Ureter (tissue), 1 donor: ENCODE results near the gene RNF4. TPM values are rescaled to one million over a fixed set of nuclear protein-coding genes. Genes with fewer than 3 reads are reported as not detected.
"Not testable (repeated sequence)": the region's sequence is repeated elsewhere in the genome, so short reads cannot be mapped to it uniquely, and the experiment has no call there.

Experiments used
- DNase-seq: peaks from one replicate; pipeline ENCODE4 v3.0.0-alpha.2; 2020; ENCODE audit warnings: low spot score
- total RNA-seq: library from RNA; stranded (reverse); gene quantifications from one replicate; pipeline ENCODE4 v1.2.4, GENCODE V29; 2023
- donor health status: DM: yes; HTN: yes; CAD: no.

The RNF4 gene
- total RNA-seq, 1 donor from 2014 or later, result 76.9 TPM

DNA sequence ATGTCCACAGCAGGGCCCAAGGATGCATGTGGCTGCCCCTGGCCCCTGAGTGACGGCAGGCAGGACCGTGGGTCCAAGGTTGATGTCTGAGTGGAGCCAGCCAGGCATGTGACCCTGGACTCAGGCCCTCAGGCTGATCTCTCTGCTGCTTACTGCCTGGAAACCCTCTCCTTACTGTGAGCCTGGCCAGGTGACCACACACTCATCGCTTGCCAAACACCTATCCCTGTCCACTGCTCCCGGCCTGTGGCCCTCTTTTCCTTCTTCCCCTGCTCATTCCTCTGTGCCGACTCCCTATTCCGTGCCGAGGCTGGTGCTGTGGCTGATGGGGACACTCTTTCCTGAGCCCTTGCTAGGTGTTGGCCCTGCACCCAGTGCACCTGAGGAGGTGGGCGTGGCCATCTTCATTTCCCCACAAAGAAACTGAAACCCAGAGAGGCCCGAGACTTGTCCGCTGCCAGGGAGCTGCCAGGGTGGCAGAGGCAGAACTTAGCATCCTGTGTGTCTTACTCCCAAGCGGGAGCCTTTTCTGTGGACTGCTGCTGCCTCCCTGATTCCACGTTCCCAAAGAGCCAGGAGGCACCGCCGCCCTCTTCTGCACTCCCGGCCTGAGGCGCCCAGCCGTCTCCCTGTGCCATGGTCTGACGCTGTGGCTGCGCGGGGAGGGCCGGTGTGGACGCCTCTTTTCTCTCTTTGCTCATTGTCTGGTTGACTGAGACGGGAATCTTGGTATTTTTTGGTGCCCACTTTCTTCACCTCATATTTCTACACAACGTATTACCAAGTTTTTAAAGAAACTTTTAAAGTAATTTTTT lies 11.2 kb upstream of the RNF4 start:
- no peak for DNase-seq

DNA sequence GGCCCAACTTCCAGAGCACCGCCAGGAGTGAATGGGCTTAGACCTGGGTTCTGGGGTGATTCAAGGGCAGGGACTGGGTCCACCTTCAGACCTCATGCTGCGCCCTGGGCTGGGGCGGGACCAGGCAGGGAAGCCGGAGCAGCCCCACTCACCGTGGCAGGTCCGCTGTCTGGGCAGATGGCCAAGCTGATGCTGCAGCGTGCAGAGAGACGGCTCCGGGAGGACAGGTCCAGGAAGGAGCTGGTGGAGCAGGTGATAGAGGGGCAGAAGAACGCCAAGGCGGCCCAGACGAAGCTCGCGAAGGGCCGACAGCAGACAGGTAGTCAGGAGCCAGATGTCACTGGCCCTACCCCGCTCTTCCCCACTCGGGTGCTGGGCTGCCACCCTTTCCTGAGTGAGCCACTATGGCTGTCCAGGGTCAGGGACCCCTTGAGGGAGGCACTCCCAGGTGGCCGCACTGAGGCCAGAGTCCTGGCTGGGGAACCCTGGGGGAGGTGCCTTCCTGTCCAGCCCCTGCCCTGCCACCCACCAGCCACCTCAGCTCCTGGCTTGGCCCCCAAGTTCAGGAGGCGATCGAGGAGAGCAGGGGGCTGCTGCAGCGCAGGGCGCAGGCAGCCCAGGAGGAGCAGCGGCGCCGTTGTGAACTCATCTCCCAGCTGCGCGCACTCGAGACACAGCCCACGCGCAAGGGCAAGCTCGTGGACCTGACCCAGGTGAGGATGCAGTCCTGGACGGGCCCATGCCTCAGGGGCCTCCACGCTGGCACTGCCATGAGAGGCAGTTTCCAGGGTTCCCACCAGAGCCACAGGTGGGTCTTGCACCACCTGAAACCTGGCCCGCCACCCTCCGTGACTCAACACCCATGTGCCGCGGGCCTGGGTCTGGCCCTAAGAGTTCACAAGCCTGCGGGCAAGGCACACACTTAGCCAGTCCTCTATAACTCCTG lies 10.1 kb upstream of the RNF4 start:
- no peak for DNase-seq

DNA sequence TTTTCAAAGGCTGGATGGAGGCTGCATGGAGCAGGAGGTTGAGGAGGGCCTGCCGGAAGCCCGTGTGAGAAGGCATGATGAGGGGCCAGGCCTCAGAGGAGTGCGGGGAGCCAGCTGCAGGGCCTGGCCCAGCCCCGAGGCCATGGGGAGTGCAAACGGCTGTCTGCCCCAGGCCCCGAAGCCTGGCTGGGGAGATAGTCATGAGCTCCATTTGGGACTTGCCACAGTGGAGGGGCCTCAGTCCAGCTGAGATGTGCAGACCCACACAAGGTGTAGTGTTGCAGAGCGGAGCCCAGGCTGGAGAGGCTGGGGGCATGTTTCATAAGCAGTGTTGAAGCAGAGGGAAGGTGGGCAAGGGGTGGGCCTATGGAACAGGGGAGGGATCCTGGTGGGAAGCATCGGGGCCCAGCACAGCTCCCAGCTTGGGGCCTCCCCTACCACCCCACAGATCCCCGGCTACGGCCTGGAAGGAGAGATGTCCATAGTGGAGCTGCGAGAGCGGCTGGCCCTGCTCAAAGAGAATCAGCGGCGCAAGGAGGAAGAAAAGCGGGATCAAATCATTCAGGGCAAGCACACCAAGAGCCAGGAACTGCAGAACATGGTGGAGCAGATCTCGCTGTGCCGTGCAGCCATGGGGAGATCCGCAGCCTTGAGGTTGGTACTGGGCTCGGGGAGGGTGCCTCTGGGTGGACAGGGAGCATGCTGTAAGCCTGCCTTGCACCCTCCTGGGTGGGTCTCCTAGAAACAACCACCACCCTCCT lies 9.1 kb upstream of the RNF4 start:
- DNase-seq, result no peak

- DNase-seq, result no peak
Measured at GRCh38 chr4:2461246-2461960, 7.5 kb upstream of the RNF4 start.

- DNase-seq, result peak; percentile 61
Measured at GRCh38 chr4:2462218-2462991, 6.5 kb upstream of the RNF4 start.

DNA sequence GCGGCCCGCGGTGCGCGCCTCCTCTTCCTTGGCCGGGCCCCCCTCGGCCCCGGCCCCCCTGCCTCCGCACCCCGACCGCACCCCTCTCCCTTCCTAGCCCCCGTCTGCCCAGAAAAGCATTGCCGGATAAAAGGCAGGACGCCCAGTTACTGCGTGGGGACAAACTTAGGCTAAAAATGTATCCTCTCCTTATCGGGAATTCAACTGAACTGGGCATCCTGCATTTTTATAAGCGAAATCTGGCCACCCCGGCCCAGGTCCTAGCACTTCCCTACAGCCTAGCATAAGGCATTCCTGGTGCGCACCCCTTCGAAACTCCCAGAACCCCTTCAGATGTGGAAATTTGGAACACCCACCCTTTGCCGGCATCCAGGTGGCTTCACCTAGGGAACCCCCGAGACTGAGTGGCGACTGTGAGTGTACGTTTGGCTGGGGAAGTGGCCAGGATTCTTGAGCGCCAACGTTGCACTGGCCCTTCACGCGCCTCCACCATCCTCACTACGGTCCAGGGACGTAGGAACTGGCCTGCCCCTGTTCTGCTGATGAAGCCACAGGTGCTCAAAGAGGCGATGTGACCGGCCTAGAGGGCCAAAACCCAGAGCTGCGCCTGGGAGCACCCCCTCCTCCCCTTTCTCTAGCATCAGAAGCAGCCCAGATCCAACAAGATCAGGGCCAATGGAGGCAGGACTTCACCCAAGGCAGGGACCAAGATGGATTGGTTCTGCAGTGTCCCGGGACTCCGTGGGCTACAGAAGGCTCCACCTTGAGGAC lies 5.7 kb upstream of the RNF4 start:
- no peak for DNase-seq

- no peak for DNase-seq
Measured at GRCh38 chr4:2465032-2465431, 3.9 kb upstream of the RNF4 start.

- DNase-seq, result not testable (repeated sequence)
Measured at GRCh38 chr4:2465544-2465943, 3.4 kb upstream of the RNF4 start.

DNA sequence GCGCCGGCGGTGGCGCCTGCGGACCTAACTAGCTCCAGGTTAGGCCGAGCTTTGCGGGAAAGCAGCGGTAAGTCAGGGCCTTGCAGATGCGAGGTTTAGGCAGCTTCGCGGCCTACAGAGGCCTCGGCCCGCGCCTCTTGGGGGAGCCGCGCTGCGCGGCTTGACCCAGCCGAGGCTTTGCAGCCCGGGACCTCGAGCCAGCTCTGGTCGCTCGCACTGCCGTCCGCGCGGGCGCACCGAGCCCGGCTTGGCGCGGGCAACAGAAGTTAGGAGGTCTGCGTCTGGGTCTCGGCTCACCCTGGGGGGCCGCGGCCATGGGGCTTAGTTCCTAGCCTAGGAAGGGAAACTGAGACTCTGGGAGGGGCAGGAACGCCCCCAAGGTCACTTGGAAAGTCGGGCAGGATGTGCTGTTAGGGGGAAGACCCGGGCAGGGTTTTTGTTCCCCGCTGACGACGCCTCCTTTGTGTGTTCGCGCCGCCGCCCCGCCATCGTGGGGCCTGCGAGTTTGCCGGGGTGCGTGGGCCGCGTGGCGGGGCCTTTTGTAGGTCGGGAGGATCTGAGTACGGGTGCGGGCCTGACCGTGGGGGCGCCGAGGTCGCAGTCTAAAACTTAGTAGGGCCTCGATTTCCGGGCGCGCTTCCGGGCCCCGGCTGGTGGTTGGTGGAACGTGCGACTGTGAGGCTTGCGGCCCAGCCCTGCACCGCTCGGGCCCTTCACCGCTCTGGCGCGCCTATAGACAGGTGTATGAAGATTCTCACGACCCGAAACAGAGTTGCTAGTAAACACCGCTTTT lies 482 bp downstream of the RNF4 start:
- DNase-seq, result peak; percentile 59

DNA sequence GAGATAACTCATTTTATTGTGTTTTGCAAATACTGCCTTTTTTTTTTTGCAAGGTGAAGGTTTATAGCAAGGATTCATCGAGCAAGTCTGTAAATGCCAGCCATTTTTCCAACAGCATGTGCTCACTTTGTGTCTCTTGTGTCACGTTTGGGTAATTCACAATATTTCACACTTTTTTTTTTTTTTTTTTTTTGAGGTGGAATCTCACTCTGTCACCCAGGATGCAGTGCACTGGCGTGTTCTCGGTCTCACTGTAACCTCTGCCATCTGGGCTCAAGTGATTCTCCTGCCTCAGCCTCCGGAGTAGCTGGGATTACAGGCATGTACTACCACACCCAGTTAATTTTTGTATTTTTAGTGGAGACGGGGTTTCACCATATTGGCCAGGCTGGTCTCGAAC lies 1.9 kb downstream of the RNF4 start:
- no peak for DNase-seq

DNA sequence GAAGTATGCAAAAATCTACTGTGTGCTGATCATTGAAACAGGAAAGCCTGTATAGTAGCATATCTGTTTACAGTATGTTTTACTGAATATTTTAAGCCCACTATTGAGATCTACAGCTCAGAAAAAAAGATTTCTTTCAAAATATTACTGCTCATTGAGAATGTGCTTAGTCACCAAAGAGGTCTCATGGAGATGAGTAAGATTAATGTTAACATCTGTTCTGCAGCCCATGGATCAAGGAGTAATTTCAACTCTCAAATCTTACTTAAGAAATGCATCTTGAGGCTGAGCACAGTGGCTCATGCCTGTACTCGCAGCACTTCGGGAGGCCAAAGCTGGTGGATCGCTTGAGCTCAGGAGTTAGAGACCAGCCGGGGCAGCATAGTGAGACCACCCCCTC lies 3.3 kb downstream of the RNF4 start:
- no peak for DNase-seq

DNA sequence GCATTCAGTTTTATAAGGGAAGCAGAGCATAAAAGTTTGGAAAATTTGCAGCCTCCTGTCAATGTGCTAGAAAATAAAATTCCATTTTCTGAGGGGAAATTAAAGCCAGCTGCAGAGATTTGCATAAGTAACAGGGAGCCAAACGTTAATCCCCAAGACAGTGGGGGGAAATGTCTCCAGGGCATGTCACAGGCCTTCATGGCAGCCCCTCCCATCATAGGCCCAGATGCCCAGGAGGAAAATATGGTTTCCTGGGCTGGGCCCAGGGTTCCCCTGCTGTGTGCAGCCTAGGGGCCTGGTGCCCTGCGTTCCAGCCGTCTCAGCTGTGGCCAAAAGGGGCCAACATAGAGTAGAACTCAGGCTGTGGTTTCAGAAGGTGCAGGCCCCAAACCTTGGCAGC lies 9.3 kb downstream of the RNF4 start:
- no peak for DNase-seq

- no peak for DNase-seq
Measured at GRCh38 chr4:2480649-2481048, 11.7 kb downstream of the RNF4 start.

DNA sequence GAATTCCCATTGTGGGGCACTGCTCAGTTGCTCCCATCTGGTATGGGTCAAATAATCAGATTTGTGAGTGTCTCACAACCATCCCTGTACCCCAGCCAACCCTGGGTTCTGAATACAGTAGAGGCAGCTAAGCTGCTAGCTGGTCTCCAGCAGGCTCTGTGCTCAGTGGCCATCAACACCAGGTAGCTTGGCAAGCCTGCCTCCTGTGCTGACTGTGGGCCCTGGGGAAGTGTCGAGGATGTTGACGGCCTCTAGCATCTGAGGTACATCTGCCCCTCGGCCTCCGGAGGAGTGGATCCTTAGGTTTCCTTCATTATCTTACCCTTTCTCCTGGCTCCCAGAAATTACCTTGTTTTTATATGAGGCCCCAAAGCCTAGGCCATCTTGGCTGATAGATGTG lies 13.3 kb downstream of the RNF4 start:
- no peak for DNase-seq

DNA sequence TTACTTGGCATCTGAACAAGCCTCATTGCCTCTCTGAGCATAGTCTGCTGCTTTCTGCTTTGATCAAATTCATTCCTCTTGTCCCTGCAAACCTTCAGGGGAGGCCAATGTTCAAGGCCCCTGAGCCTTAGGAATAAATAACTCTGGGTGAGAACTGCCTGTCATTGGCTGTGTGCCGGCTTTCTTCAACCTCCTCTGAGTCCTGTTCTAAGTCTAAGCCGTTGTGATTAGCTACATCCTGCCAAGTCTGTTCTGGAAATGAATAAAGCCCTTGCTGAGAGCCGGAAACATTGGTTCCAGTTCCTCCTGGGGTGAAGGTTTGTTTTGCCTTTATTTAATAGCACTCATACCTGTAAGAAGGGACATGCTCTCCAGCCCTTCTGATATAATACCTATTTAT lies 13.8 kb downstream of the RNF4 start:
- no peak for DNase-seq

GRCh38 chr4:2483237-2483636 lies 14.3 kb downstream of the RNF4 start:
- no peak for DNase-seq

GRCh38 chr4:2484185-2484584 lies 15.3 kb downstream of the RNF4 start:
- DNase-seq, result no peak

DNA sequence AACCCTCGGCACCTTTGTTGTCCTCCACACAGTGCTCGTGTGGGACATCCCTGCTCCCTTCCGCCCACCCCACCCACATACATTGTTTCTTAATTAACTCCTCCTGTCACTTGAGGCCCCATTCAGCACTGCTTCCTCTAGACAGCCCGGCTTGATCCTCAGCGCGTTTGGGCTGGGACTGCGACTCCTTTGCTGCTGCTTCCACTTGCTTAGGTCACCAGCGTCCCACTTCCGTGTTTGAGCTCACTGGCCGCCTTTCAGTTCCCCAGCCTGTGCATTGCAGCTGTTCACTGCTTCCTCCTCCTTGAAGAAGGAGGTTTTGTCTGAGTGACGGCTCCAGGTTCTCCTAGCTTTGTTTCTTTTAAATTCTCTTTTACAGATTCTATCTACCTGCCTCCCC lies 16.1 kb downstream of the RNF4 start:
- DNase-seq, result peak; percentile 74

DNA sequence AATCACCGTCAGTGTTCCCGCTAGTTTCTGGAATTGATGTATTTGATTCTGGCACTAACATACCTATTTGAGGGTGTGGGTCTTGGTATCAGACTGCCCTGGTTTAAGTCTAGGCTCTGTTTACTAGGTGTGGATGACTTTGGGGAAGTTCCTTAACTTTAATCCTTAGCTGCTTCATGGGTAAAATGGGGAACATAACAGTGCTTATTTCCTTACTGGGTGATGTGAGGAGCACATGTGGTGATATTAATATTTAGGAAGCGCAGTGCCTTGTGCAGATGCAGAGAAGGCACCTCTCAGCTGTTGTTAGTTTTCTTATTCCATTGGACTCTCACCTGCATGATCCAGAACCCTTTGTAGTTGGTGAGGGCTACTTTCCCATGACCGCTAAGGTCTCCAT lies 17.1 kb downstream of the RNF4 start:
- DNase-seq, result no peak
